GM21576 (cell line): ENCODE measurements around the gene UBE2D4.
"Not testable (repeated sequence)": the region's sequence is repeated elsewhere in the genome, so short reads cannot be mapped to it uniquely, and the experiment has no call there.

ENCODE experiments used
- ATAC-seq: cut with Tn5 transposase; IDR thresholded peaks from one replicate; pipeline ENCODE4 v1.9.1; 2021; ENCODE audit warnings: mild to moderate bottlenecking, moderate library complexity; ENCODE audit not compliant: unreplicated experiment

Gene UBE2D4

DNA sequence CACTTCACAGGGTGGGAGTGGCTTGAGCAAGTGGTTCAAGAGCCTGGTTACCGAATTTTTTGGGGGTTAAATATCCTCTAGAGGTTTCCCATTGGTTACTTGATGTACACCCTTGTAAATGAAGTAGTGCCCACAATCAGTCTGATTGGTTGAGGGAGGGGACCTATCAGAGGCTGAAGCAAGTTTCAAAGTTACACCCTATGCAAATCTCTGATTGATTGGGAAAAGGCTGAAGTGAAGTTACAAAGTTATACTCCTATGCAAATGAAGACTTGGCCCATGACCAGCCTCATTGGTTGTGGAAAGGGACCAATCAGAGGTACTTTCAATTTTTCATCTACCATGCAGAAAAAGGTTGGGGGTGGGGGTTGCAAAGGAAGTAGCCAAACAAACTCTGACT lies 34.7 kb downstream of the UBE2D4 start:
- ATAC-seq, result no peak

DNA sequence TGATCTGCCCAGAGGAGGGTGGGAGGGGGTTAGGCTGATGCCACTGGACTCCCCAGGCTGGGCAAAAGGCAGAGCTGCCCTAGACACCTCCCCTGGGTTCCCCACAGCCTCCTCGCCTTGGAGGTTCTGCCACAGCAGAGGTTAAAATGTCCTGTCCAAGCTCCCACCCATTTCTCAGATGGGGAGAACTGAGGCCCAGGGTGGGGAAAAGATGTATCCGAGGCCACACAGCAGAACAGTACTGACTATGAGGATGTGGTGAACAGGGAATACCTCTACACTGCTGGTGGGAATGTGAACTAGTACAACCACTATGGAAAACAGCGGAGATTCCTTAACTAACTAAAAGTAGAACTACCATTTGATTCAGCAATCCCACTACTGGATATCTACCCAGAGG lies 40.2 kb downstream of the UBE2D4 start:
- not testable (repeated sequence) for ATAC-seq

GRCh38 chr7:43968172-43969040 lies 42.2 kb downstream of the UBE2D4 start:
- not testable (repeated sequence) for ATAC-seq

DNA sequence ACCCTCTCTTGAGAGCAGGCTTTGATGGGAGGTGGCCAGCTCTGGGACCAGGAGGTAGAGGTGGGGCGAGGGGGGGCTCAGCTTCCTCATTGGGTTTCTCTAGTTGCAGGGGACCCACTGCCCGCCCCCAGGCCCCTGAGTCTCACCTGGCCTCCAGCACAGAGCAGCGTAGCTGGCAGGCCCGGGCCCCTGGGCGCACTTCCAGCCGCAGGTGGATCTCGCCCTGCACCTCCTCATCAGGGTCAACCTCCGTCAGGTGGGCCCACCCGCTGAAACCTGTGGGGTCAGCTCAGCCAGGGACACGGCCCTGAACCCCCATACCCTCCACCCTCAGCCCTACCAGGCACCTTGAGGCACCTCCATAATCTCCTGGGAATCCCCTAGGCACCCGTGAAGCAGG lies 43.4 kb downstream of the UBE2D4 start:
- not testable (repeated sequence) for ATAC-seq

DNA sequence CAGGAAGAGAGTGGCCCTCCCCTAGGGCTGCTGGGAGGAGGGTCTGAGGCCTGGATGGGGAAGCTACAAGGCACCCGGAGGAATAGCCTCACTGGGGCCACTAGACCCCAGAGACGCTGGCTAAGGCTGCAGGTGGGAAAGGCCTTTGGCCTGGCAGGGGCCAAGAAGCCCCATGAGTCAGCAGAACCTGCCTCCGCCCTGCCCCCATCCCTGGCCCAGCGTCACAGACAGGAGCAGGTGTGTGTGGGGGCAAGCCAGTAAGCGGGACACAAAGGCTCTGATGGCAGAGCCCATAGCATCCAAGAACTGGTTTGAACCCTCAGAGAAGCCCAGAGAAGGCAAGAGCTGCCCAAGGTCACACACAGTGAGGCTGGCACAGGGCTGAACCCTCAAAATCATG lies 44.5 kb downstream of the UBE2D4 start:
- not testable (repeated sequence) for ATAC-seq

DNA sequence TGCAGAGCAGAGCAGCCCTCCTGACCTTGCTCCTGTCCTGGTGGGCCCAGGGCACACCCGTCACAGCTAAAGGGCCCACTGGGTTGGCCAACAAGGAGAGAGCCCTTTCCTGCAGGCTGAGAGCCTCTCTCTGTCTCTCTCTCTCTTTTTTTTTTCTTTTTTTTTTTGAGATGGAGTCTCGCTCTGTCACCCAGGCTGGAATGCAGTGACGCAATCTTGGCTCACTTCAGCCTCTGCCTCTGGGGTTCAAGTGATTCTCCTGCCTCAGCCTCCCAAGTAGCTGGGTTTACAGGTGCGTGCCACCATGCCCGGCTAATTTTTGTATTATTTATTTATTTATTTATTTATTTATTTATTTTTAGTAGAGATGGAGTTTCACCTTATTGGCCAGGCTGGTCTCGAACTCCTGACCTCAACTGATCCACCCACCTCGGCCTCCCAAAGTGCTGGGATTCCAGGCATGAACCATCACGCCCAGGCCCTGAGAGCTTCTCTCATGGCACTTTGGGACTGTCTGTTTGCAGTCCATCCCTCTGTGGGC lies 47.9 kb downstream of the UBE2D4 start:
- not testable (repeated sequence) for ATAC-seq

GRCh38 chr7:43974725-43975482 lies 48.7 kb downstream of the UBE2D4 start:
- not testable (repeated sequence) for ATAC-seq

DNA sequence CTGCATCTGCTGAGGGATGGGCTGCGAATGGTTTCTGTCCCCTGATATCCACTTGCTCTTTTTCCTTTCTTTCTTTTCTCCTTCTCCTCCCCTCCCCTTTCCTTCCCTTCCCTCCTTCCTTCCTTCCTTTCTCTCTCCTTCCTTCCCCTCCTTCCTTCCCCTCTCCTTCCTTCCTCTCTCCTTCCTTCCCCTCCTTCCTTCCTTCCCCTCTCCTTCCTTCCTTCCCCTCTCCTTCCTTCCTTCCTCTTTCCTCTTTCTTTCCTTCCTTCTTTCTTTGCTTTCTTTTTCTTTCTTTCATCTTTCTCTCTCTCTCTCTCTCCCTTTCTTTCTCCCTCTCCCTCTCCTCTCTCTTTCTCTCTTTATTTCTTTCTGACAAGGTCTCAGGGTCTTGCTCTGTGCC lies 51.3 kb downstream of the UBE2D4 start:
- ATAC-seq, result no peak

- ATAC-seq, result not testable (repeated sequence)
These were observed 51.9 kb downstream of the UBE2D4 start for GRCh38 chr7:43978102-43978501.

GRCh38 chr7:43982848-43983247 lies 56.6 kb downstream of the UBE2D4 start:
- not testable (repeated sequence) for ATAC-seq

DNA sequence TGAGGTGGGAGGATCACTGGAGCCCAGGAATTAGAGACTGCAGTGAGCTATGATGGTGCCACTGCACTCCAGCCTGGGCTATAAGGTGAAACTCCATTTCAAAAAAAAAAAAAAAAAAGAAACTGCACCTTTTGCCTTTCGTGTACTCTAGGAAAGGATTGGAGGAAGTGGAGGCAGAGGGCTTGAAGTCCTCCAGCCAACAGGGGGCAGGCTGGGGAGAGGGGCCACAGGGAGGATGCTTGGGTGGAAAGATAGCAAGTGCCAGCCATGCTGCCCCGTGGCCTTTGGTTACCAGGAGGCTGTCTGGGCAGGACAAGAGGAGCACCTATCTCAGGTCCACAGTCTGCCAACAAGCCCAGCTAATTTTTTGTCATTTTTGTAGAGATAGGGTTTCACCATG lies 57.5 kb downstream of the UBE2D4 start:
- ATAC-seq, result not testable (repeated sequence)

DNA sequence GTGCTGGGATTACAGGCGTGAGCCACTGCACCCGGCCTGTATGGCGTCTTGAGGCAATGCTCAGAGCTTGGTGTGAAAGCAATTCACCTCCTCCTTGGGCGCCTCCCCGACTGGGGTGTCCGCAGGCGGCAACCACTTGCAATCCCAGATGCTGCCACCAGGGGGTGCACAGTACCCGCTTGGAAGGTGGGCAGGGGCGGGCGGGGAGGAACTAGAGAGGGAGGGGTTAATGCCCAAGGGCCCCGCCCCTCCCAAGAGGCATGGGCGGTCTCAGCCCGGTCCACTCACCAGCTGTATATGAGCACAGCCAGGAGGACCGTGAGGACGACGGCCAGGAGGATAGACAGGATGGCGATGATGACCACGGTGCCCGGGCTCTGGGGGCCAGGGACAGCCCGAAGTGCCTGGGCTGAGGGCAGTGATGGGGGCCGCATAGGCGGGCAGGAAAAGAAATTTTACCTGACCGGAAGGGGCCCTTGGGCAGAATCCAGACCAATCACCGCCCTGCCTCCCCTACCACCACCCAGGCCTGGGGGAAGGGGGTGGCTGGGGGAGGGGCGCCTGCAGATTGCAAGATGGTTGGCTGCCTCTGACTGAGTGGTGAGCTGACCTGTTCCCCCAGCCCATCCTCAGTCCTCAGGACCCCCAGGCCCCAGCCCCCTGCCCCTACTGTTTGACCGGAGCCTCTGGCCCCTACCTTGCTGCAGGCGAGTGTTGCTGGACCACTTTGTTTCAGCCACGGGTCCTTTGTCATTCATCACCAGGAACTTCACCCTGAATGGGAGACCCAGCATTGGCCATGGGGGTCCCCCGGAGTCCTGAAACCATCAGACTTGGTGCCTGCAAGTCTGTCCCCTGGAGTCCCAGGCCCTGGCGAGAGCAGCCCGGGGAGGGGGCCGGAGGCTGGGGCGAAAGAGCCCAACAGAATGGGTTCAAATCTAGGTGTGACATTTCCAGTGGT lies 59.9 kb downstream of the UBE2D4 start:
- ATAC-seq, result peak; percentile 66

DNA sequence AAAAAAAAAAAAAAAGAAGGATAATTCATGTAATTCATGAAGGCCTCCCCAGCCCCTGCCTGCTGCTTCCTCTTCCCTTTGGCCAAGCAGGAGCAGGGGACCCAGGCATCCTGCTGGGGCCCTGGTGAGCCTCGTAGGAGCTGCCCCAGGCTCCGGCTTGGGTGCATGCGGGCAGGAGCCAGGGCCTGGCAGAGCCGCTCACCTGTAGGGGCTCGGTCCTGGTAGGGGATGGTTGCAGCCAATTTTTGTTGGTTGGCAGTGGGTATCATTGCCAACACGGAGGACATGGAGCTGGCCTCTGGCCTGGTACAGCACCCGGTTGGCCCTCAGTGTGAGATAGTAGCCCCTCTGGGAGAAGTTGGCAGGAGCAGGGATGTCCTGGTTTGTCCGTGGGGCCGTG lies 61.2 kb downstream of the UBE2D4 start:
- not testable (repeated sequence) for ATAC-seq

DNA sequence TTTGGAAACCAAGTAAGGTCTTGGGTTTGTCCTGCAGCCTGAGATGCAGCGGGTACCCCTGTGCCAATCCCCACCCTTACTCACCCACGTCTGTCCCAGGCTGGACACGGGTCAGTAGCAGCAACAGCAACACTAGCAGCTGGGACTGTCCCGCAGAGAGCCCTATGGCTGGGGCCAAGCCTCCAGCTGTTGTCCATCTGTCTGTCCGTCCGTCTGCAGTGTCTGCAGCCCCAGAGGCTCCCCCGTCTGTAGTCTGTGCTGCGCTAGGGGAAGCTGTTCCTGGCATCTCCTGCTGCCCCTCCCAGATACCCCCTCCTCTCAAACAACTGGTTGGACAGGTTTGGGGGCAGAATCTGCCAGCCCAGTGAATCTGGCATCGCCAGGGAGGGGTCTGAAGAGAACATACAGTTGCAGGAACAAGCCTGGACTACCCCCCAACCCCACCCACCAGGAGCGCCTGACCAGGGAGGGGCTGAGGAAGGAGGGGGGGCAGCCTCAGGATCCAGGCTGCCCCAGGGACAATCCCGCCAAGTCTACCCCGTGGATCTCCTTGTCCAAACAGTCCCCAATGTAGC lies 63.9 kb downstream of the UBE2D4 start:
- not testable (repeated sequence) for ATAC-seq

DNA sequence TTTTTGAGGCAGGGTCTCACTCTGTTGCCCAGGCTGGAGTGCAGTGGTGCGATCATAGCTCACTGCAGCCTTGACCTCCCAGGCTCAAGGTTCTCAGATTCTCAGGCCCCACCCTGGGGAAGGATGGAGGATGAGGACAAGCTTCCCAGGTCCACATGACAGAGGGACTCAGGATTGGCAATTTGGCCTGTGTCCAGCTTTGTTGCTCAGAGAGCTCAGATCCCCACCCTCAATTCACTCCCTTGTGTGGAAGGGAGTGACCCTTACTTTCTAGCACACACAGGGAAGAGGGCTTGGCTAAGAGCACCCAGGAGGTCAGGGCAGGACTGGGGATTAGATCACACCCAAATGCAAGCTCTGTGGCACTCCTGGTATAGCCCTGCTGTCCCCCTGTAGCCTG lies 64.6 kb downstream of the UBE2D4 start:
- ATAC-seq, result not testable (repeated sequence)

DNA sequence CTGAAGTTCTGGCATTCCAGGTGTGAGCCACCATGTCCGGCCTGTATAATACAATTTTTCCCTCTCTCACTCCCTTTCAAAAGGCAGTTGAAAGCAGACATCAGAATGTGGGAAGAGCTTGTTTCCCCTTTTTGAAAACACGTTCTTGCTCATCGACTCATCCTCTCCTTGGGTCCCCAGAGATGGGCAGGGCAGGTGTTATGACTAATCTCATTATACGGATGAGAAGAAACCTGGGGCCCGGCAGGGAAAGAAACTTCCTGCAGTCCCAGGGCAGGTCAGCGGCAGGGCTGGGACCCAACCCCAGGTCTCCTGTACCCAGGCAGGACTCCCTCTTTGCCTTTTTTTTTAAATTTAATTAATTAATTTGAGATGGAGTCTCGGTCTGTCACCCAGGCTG lies 66.7 kb downstream of the UBE2D4 start:
- ATAC-seq, result peak; percentile 97

DNA sequence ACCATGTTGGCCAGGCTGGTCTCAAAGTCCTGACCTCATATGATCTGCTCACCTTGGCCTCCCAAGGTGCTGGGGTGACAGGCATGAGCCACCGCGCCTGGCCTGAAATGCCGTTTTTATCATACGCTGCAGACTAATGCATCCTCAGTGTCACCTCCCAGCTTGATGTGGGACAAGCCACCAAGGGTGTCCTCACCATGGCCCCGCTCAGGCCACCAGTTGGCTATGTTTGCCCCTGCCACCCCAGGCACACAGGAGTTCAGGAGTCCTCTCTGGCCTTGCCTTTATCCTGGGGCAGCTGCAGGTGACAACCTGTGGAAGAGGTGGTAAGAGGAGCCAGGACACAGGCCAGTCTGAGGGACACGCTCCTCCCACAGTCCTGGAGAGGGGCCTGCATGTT lies 68.4 kb downstream of the UBE2D4 start:
- ATAC-seq, result not testable (repeated sequence)

GRCh38 chr7:43997532-43997931 lies 71.3 kb downstream of the UBE2D4 start, which contains the start of gene SPDYE1:
SPDYE1 (plus strand) TSS chr7:43997897; CDS start chr7:43999950, 2,053 bp downstream.
- ATAC-seq, result not testable (repeated sequence)
